ENCODE results near the gene CFHR3.

- TF ChIP-seq CTCF (IDR thresholded peaks at IDR 0.05; ENCODE audit: low read length) (no peak), EZH2 (optimal IDR thresholded peaks at IDR 0.05; ENCODE audit: low read depth, low read length) (no peak), EZH2phosphoT487 (IDR thresholded peaks at IDR 0.05; ENCODE audit: low read length) (no peak)
These were observed 927 bp upstream of the CFHR3 start for GRCh38 chr1:196773713-196774112.
